Stimulated activated naive CD8-positive, alpha-beta T cell treated with anti-CD3 and anti-CD28 coated beads, Interleukin-15, amount 100 ng/mL, for 72 hours (primary cell): ENCODE results near the gene RIPK3.
"Not testable (repeated sequence)": the region's sequence is repeated elsewhere in the genome, so short reads cannot be mapped to it uniquely, and the experiment has no call there.

Experiments used
- ATAC-seq: fragments of 150-1000 bp; cut with Tn5 transposase; 2 replicates; pipeline ENCODE4 v1.10.0; 2021; ENCODE audit warnings: mild to moderate bottlenecking, moderate library complexity
- DNase-seq, 2 donors: peaks; one replicate each; pipeline ENCODE4 v3.0.0; 2021 to 2022
- H3K27ac Mint-ChIP-seq, 2 donors: one replicate each; pipeline ENCODE4 v1.8.0; 2022; ENCODE audit warnings: mild to moderate bottlenecking in 2 of 2, mixed read lengths in 2 of 2, moderate library complexity in 2 of 2
- H3K27me3 Mint-ChIP-seq: one replicate; pipeline ENCODE4 v1.8.0; 2022; ENCODE audit warnings: mixed read lengths
- H3K4me1 Mint-ChIP-seq: one replicate; pipeline ENCODE4 v1.8.0; 2022; ENCODE audit warnings: mild to moderate bottlenecking, mixed read lengths
- H3K4me3 Mint-ChIP-seq, 2 donors: one replicate each; pipeline ENCODE4 v1.8.0; 2022; ENCODE audit warnings: mild to moderate bottlenecking in 2 of 2, mixed read lengths in 2 of 2, moderate library complexity in 1 of 2
- H3K9me3 Mint-ChIP-seq, 2 donors: one replicate each; pipeline ENCODE4 v1.8.0; 2022; ENCODE audit warnings: mixed read lengths in 2 of 2

RIPK3 gene

GRCh38 chr14:24339284-24340151 lies at the start of gene RIPK3:
Gene RIPK3 (minus strand): TSS chr14:24339991. CDS start chr14:24339826, 165 bp downstream.
- DNase-seq (peak; percentile 53 to 55), ATAC-seq (peak; percentile 92)
- Mint-ChIP-seq H3K27ac (peak within 1 kb of the TSS in 1 of 2 donors; percentile 85), H3K27me3 (peaks cover 37% of the 10 kb centered on the region), H3K4me3 (peak within 1 kb of the TSS; percentile 88 to 92), H3K9me3 (no peaks in the 10 kb centered on the region), H3K4me1 (peaks cover 41% of the 10 kb centered on the region)

GRCh38 chr14:24389226-24389848 lies 49.5 kb upstream of the RIPK3 start:
- H3K27ac Mint-ChIP-seq, result no peak overlapping the region
- peaks cover 22% of the 10 kb centered on the region for H3K27me3 Mint-ChIP-seq
- no peak for DNase-seq
- H3K4me1 Mint-ChIP-seq, result no peaks in the 10 kb centered on the region
- H3K4me3 Mint-ChIP-seq, result no peak overlapping the region
- no peak for ATAC-seq
- no peaks in the 10 kb centered on the region for H3K9me3 Mint-ChIP-seq

GRCh38 chr14:24388474-24389179 lies 48.8 kb upstream of the RIPK3 start:
- peaks cover 22% of the 10 kb centered on the region for H3K27me3 Mint-ChIP-seq
- no peak overlapping the region for H3K27ac Mint-ChIP-seq
- DNase-seq (no peak), ATAC-seq (no peak)
- no peaks in the 10 kb centered on the region for H3K4me1 Mint-ChIP-seq
- no peaks in the 10 kb centered on the region for H3K9me3 Mint-ChIP-seq
- H3K4me3 Mint-ChIP-seq, result no peak overlapping the region

GRCh38 chr14:24387579-24387978 lies 47.8 kb upstream of the RIPK3 start:
- not testable (repeated sequence) for ATAC-seq, H3K4me3 Mint-ChIP-seq, H3K4me1 Mint-ChIP-seq, DNase-seq, H3K27ac Mint-ChIP-seq, H3K9me3 Mint-ChIP-seq
- H3K27me3 Mint-ChIP-seq, result peaks cover 22% of the 10 kb centered on the region

- no peak for ATAC-seq
These were observed 47.2 kb upstream of the RIPK3 start for GRCh38 chr14:24387009-24387345.

GRCh38 chr14:24385524-24385923 lies 45.7 kb upstream of the RIPK3 start:
- peaks cover 9% of the 10 kb centered on the region for H3K27me3 Mint-ChIP-seq
- H3K4me3 Mint-ChIP-seq, result no peak overlapping the region
- ATAC-seq (no peak), DNase-seq (no peak)
- no peaks in the 10 kb centered on the region for H3K9me3 Mint-ChIP-seq
- H3K4me1 Mint-ChIP-seq, result peaks cover 7% of the 10 kb centered on the region
- H3K27ac Mint-ChIP-seq, result no peak overlapping the region

More at GRCh38 chr14:24387009-24387345, 47.2 kb upstream of the RIPK3 start:
- no peak for DNase-seq
- no peak overlapping the region for H3K27ac Mint-ChIP-seq
- no peaks in the 10 kb centered on the region for H3K4me1 Mint-ChIP-seq
- H3K9me3 Mint-ChIP-seq, result no peaks in the 10 kb centered on the region
- H3K4me3 Mint-ChIP-seq, result no peak overlapping the region
- peaks cover 22% of the 10 kb centered on the region for H3K27me3 Mint-ChIP-seq

- Mint-ChIP-seq H3K9me3 (no peaks in the 10 kb centered on the region), H3K27me3 (peaks cover 7% of the 10 kb centered on the region)
These were observed 44.4 kb upstream of the RIPK3 start for GRCh38 chr14:24384169-24384568.

GRCh38 chr14:24382064-24382371 lies 42.2 kb upstream of the RIPK3 start:
- no peak for DNase-seq
- peaks cover 14% of the 10 kb centered on the region for H3K4me1 Mint-ChIP-seq
- no peaks in the 10 kb centered on the region for H3K9me3 Mint-ChIP-seq
- no peak overlapping the region for H3K27ac Mint-ChIP-seq
- H3K27me3 Mint-ChIP-seq, result no peaks in the 10 kb centered on the region
- ATAC-seq, result no peak
- H3K4me3 Mint-ChIP-seq, result no peak overlapping the region

More at GRCh38 chr14:24384169-24384568, 44.4 kb upstream of the RIPK3 start:
- H3K4me1 Mint-ChIP-seq, result peaks cover 7% of the 10 kb centered on the region
- ATAC-seq (no peak), DNase-seq (no peak)
- no peak overlapping the region for H3K4me3 Mint-ChIP-seq
- no peak overlapping the region for H3K27ac Mint-ChIP-seq

GRCh38 chr14:24381363-24382063 lies 41.7 kb upstream of the RIPK3 start:
- no peak overlapping the region for H3K4me3 Mint-ChIP-seq
- H3K27ac Mint-ChIP-seq, result no peak overlapping the region
- DNase-seq (no peak), ATAC-seq (peak; percentile 66)
- no peaks in the 10 kb centered on the region for H3K27me3 Mint-ChIP-seq
- peaks cover 14% of the 10 kb centered on the region for H3K4me1 Mint-ChIP-seq
- H3K9me3 Mint-ChIP-seq, result no peaks in the 10 kb centered on the region

GRCh38 chr14:24379907-24380730 lies 40.3 kb upstream of the RIPK3 start:
- Mint-ChIP-seq H3K4me3 (no peak overlapping the region), H3K9me3 (no peaks in the 10 kb centered on the region), H3K27me3 (peaks cover 12% of the 10 kb centered on the region), H3K4me1 (peaks cover 14% of the 10 kb centered on the region), H3K27ac (no peak overlapping the region)
- no peak for ATAC-seq
- no peak for DNase-seq

GRCh38 chr14:24378981-24379906 lies 39.5 kb upstream of the RIPK3 start:
- Mint-ChIP-seq H3K27ac (no peak overlapping the region), H3K4me1 (peaks cover 14% of the 10 kb centered on the region), H3K27me3 (peaks cover 13% of the 10 kb centered on the region), H3K4me3 (no peak overlapping the region), H3K9me3 (no peaks in the 10 kb centered on the region)
- ATAC-seq, result no peak
- no peak for DNase-seq

- no peak for ATAC-seq
- Mint-ChIP-seq H3K27ac (no peak overlapping the region), H3K27me3 (peaks cover 13% of the 10 kb centered on the region), H3K9me3 (no peaks in the 10 kb centered on the region), H3K4me3 (no peak overlapping the region), H3K4me1 (peaks cover 14% of the 10 kb centered on the region)
- no peak for DNase-seq
These were observed 38.5 kb upstream of the RIPK3 start for GRCh38 chr14:24378327-24378726.

- no peak for DNase-seq
- ATAC-seq, result peak; percentile 21
- H3K27ac Mint-ChIP-seq, result no peak overlapping the region
- H3K4me1 Mint-ChIP-seq, result peaks cover 14% of the 10 kb centered on the region
- peaks cover 13% of the 10 kb centered on the region for H3K27me3 Mint-ChIP-seq
- no peaks in the 10 kb centered on the region for H3K9me3 Mint-ChIP-seq
- H3K4me3 Mint-ChIP-seq, result no peak overlapping the region
These were observed 37.9 kb upstream of the RIPK3 start for GRCh38 chr14:24377657-24378056.

- H3K27me3 Mint-ChIP-seq, result peaks cover 13% of the 10 kb centered on the region
- H3K27ac Mint-ChIP-seq, result no peak overlapping the region
- no peak overlapping the region for H3K4me3 Mint-ChIP-seq
- ATAC-seq (no peak), DNase-seq (no peak)
- H3K4me1 Mint-ChIP-seq, result peaks cover 14% of the 10 kb centered on the region
- H3K9me3 Mint-ChIP-seq, result no peaks in the 10 kb centered on the region
These were observed 37.3 kb upstream of the RIPK3 start for GRCh38 chr14:24377126-24377525.
